GM21619 (cell line): ENCODE results near the gene SNX11.

ENCODE experiments used
- ATAC-seq: cut with Tn5 transposase; IDR thresholded peaks from one replicate; pipeline ENCODE4 v1.9.1; 2021; ENCODE audit not compliant: unreplicated experiment

The SNX11 gene

GRCh38 chr17:48160177-48161081 lies 52.9 kb downstream of the SNX11 start:
- ATAC-seq = no peak

- no peak for ATAC-seq
Measured at GRCh38 chr17:48161127-48161905, 53.8 kb downstream of the SNX11 start.

- no peak for ATAC-seq
Measured at GRCh38 chr17:48162306-48162934, 54.9 kb downstream of the SNX11 start.

- ATAC-seq = no peak
Measured at GRCh38 chr17:48162946-48163506, 55.5 kb downstream of the SNX11 start.

GRCh38 chr17:48163809-48164208 lies 56.2 kb downstream of the SNX11 start:
- no peak for ATAC-seq

GRCh38 chr17:48169926-48170325 lies 62.4 kb downstream of the SNX11 start:
- ATAC-seq = no peak
